ENCODE data around the gene DNAJC22.

DNAJC22 gene

DNA sequence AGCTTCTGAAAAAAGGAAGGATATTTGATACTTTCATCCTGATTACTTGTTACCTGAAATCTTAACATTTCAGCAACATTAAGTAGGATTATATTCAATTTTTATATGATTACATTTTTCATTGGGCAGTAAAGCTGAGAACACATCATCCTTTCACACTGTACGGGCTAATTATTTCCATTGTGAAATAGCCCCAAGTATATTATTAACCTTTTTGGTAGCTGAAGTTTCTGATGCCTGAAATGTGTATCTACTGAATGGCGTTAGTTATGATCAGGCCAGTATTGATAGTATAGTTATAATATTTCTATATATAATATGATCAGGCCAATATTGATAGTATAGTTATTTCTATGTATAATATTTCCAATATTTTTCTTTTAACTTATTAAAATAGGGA is 30.7 kb downstream of the DNAJC22 start:
- TF ChIP-seq, protein P1, sequence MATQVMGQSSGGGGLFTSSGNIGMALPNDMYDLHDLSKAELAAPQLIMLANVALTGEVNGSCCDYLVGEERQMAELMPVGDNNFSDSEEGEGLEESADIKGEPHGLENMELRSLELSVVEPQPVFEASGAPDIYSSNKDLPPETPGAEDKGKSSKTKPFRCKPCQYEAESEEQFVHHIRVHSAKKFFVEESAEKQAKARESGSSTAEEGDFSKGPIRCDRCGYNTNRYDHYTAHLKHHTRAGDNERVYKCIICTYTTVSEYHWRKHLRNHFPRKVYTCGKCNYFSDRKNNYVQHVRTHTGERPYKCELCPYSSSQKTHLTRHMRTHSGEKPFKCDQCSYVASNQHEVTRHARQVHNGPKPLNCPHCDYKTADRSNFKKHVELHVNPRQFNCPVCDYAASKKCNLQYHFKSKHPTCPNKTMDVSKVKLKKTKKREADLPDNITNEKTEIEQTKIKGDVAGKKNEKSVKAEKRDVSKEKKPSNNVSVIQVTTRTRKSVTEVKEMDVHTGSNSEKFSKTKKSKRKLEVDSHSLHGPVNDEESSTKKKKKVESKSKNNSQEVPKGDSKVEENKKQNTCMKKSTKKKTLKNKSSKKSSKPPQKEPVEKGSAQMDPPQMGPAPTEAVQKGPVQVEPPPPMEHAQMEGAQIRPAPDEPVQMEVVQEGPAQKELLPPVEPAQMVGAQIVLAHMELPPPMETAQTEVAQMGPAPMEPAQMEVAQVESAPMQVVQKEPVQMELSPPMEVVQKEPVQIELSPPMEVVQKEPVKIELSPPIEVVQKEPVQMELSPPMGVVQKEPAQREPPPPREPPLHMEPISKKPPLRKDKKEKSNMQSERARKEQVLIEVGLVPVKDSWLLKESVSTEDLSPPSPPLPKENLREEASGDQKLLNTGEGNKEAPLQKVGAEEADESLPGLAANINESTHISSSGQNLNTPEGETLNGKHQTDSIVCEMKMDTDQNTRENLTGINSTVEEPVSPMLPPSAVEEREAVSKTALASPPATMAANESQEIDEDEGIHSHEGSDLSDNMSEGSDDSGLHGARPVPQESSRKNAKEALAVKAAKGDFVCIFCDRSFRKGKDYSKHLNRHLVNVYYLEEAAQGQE (IDR thresholded peaks at IDR 0.05; ENCODE audit: insufficient read depth in 1 of 2, low read depth in 2 of 2, low read length in 2 of 2): no peak
- TF ChIP-seq TAF1 (IDR thresholded peaks at IDR 0.05; ENCODE audit: borderline replicate concordance, insufficient read depth, low read length): no peak
- TF ChIP-seq FOXP2 (optimal IDR thresholded peaks at IDR 0.05; ENCODE audit: borderline replicate concordance, extremely low read depth, extremely low read length, insufficient read depth): no peak
- no peak for TF ChIP-seq POLR2AphosphoS5 (IDR thresholded peaks at IDR 0.05; ENCODE audit: low read depth, low read length)
- no peak for TF ChIP-seq SIN3A (IDR thresholded peaks at IDR 0.05; ENCODE audit: borderline replicate concordance, insufficient read depth, low read length)

DNA sequence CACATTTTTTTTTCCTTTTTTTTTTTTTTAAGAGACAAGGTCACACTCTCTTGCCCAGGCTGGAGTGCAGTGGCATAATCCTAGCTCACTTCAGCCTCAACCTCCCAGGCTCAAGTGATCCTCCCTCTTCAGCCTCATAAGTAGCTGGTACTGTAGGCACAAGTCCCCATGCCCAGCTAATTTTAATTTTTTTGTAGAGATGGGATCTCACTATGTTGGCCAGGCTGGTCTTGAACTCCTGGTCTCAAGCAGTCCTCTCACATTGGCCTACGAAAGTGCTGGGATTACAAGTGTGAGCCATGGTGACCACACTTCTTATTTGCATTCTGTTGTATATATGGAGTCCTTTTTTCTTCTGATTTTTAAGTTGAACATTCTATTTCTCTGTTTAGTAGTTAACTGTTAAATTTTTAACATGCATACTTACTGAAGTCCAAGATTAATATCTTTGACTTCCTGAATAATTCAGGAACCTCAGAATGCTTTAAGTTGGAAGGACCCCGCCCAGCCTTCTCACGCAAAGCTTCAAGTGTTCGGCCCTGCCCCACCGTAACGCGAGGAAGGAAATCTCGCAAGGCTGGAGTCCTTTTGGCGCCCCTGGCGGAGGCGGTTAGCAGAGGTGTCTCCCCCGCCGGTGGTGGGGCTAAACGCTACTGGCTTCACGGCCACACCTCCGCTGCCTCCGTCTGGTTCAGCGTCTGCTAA is 42.1 kb downstream of the DNAJC22 start:
- TF ChIP-seq SIN3A (IDR thresholded peaks at IDR 0.05; ENCODE audit: borderline replicate concordance, insufficient read depth, low read length) (no peak), FOXP2 (optimal IDR thresholded peaks at IDR 0.05; ENCODE audit: borderline replicate concordance, extremely low read depth, extremely low read length, insufficient read depth) (no peak), POLR2AphosphoS5 (IDR thresholded peaks at IDR 0.05; ENCODE audit: low read depth, low read length) (no peak), TAF1 (IDR thresholded peaks at IDR 0.05; ENCODE audit: borderline replicate concordance, insufficient read depth, low read length) (no peak)
- TF ChIP-seq, protein P1 (IDR thresholded peaks at IDR 0.05; ENCODE audit: insufficient read depth in 1 of 2, low read depth in 2 of 2, low read length in 2 of 2): no peak

DNA sequence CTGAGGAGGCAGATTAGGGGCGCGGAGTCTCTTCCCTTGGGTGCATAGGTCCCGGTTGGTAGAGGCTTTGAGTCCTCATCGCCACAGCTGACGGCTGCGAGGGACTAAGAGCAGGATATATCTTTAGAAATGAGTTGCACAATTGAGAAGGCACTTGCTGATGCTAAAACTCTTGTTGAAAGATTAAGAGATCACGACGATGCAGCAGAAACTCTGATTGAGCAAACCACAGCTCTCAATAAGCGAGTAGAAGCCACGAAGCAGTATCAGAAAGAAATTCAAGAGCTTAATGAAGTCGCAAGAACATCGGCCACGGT is 42.7 kb downstream of the DNAJC22 start:
- TF ChIP-seq, protein P1 (IDR thresholded peaks at IDR 0.05; ENCODE audit: insufficient read depth in 1 of 2, low read depth in 2 of 2, low read length in 2 of 2): no peak
- TF ChIP-seq POLR2AphosphoS5 (IDR thresholded peaks at IDR 0.05; ENCODE audit: low read depth, low read length) (no peak), FOXP2 (optimal IDR thresholded peaks at IDR 0.05; ENCODE audit: borderline replicate concordance, extremely low read depth, extremely low read length, insufficient read depth) (no peak), TAF1 (IDR thresholded peaks at IDR 0.05; ENCODE audit: borderline replicate concordance, insufficient read depth, low read length) (no peak), SIN3A (IDR thresholded peaks at IDR 0.05; ENCODE audit: borderline replicate concordance, insufficient read depth, low read length) (no peak)

DNA sequence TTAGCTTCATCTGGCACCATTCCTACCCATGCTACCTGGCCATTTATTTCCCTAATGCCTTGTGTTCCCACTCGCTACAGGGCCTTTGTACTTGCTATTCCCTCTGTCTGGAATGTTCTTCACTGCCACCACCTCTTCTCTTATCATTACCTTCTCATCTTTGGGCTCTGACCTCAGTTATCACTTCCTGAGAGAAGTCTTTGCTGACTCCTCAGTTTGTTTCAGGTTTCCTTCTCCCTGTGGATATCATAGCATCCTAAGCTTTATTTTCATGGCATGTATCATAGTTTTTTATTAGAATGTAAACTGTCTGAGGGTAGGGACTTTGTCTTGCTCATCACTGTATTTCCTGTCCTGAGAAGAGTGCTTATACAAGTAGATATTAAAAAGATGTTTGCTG is 50.3 kb downstream of the DNAJC22 start:
- TF ChIP-seq TAF1 (IDR thresholded peaks at IDR 0.05; ENCODE audit: borderline replicate concordance, insufficient read depth, low read length): no peak
- TF ChIP-seq, protein P1 (IDR thresholded peaks at IDR 0.05; ENCODE audit: insufficient read depth in 1 of 2, low read depth in 2 of 2, low read length in 2 of 2): no peak

DNA sequence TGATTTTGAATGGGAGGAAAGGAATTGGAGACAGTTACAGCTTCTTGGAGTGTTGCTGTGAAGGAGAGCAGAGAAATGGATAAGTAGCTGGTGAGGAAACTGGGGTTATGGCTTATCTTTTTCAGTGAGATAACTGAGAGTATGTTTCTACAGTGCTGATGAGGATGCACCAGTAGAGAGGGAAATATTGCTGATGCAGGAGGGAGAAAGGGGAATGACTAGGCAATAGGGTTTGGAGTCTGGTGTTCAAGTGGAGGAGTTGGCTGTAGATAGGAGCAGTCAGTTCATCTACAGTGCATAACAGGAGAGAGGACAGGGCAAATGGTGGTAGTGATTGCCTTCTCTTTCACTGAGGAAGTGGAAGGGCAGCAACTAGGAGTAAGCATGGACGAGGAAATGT is 53.6 kb downstream of the DNAJC22 start:
- TF ChIP-seq SIN3A (IDR thresholded peaks at IDR 0.05; ENCODE audit: borderline replicate concordance, insufficient read depth, low read length) (no peak), FOXP2 (optimal IDR thresholded peaks at IDR 0.05; ENCODE audit: borderline replicate concordance, extremely low read depth, extremely low read length, insufficient read depth) (no peak), POLR2AphosphoS5 (IDR thresholded peaks at IDR 0.05; ENCODE audit: low read depth, low read length) (no peak), TAF1 (IDR thresholded peaks at IDR 0.05; ENCODE audit: borderline replicate concordance, insufficient read depth, low read length) (no peak)
- TF ChIP-seq, protein P1 (IDR thresholded peaks at IDR 0.05; ENCODE audit: insufficient read depth in 1 of 2, low read depth in 2 of 2, low read length in 2 of 2): no peak

All from PFSK-1 (cell line).